IMR-90 (cell line): ENCODE data around the gene PCP4L1. TPM values are rescaled to one million over a fixed set of nuclear protein-coding genes. Genes with fewer than 3 reads are reported as not detected.
"Not testable (repeated sequence)": the region's sequence is repeated elsewhere in the genome, so short reads cannot be mapped to it uniquely, and the experiment has no call there.

Experiments
- ATAC-seq: fragments of 200-7000 bp; cut with Tn5 transposase; 2 replicates; pipeline ENCODE4 v1.9.1; 2020; ENCODE audit warnings: low read depth, mild to moderate bottlenecking, moderate library complexity
- BruUV-seq: library from RNA; stranded (reverse); fragments of 400-500 nt; replicated peaks from 2 replicates; lab custom pipeline; 2021; lab: Mats Ljungman, UMichigan
- CTCF ChIA-PET: fragments of 300-600 bp; formaldehyde crosslinking; extraction: SDS; loops from one replicate; lab custom pipeline; 2021; ENCODE audit warnings: antibody characterized with exemption; lab: Yijun Ruan, JAX
- POLR2A ChIA-PET: fragments of 300-600 bp; sonication (Branson Sonifier 250); formaldehyde crosslinking; loops from one replicate; lab custom pipeline; 2022; ENCODE audit warnings: antibody characterized with exemption; ENCODE audit not compliant: unreplicated experiment; lab: Charles Lee
- DNase-seq: peaks from one replicate; pipeline ENCODE4 v3.0.0; 2013
- H2AFZ ChIP-seq: replicated peaks from 2 replicates; pipeline ENCODE3; 2013; ENCODE audit warnings: low read length, mild to moderate bottlenecking; ENCODE audit not compliant: poor library complexity
- H2AK5ac ChIP-seq: 2 replicates; pipeline ENCODE4 v1.6.1; 2013; ENCODE audit warnings: low read depth, low read length, inconsistent platforms
- H2AK9ac ChIP-seq: replicated peaks from 2 replicates; pipeline ENCODE3; 2013; ENCODE audit warnings: mild to moderate bottlenecking, low read depth, low read length, moderate library complexity; ENCODE audit not compliant: poor library complexity
- H2BK120ac ChIP-seq: 2 replicates; pipeline ENCODE4 v1.6.1; 2013; ENCODE audit warnings: low read depth, low read length, inconsistent platforms
- H2BK15ac ChIP-seq: 3 replicates; pipeline ENCODE4 v1.6.1; 2013; ENCODE audit warnings: low read depth, low read length, inconsistent platforms
- H2BK20ac ChIP-seq: 2 replicates; pipeline ENCODE4 v1.6.1; 2013; ENCODE audit warnings: low read depth, mild to moderate bottlenecking, inconsistent platforms, low read length, moderate library complexity
- H2BK5ac ChIP-seq: 2 replicates; pipeline ENCODE4 v1.6.1; 2013; ENCODE audit warnings: mild to moderate bottlenecking, low read depth, low read length, inconsistent platforms; ENCODE audit not compliant: poor library complexity, severe bottlenecking
- H3K14ac ChIP-seq: replicated peaks from 2 replicates; pipeline ENCODE4 v1.6.1; 2013; ENCODE audit warnings: low read depth, low read length, inconsistent platforms
- H3K18ac ChIP-seq: 2 replicates; pipeline ENCODE4 v1.6.1; 2013; ENCODE audit warnings: low read depth, low read length, control low read depth
- H3K23ac ChIP-seq: 2 replicates; pipeline ENCODE4 v1.6.1; 2013; ENCODE audit warnings: low read depth, low read length, inconsistent platforms
- H3K27ac ChIP-seq: 2 replicates; pipeline ENCODE4 v1.5.1; 2013; ENCODE audit warnings: mild to moderate bottlenecking, control low read depth, low read length; ENCODE audit not compliant: insufficient read depth
- H3K27me3 ChIP-seq: 2 replicates; pipeline ENCODE4 v1.6.1; 2013; ENCODE audit warnings: low read length; ENCODE audit not compliant: control insufficient read depth, insufficient read depth
- H3K36me3 ChIP-seq: 2 replicates; pipeline ENCODE4 v1.6.1; 2013; ENCODE audit warnings: low read length, mixed read lengths; ENCODE audit not compliant: control insufficient read depth, insufficient read depth
- H3K4ac ChIP-seq: 2 replicates; pipeline ENCODE4 v1.6.1; 2013; ENCODE audit warnings: low read depth, low read length, inconsistent platforms
- H3K4me1 ChIP-seq: 2 replicates; pipeline ENCODE4 v1.6.1; 2013; ENCODE audit warnings: low read length, mixed read lengths; ENCODE audit not compliant: control insufficient read depth, insufficient read depth
- H3K4me2 ChIP-seq: 2 replicates; pipeline ENCODE4 v1.6.1; 2013; ENCODE audit warnings: low read depth, mild to moderate bottlenecking, control low read depth, low read length, moderate library complexity
- H3K4me3 ChIP-seq: 2 replicates; pipeline ENCODE4 v1.5.1; 2013; ENCODE audit warnings: low read depth, mild to moderate bottlenecking, control low read depth, low read length, moderate library complexity; ENCODE audit not compliant: insufficient read depth
- H3K56ac ChIP-seq: 2 replicates; pipeline ENCODE4 v1.6.1; 2013; ENCODE audit warnings: low read length, inconsistent platforms; ENCODE audit not compliant: insufficient read depth; ENCODE audit errors: extremely low read depth
- H3K79me1 ChIP-seq, 2 experiments: 2 replicates each; pipeline ENCODE4 v1.6.1; 2013; ENCODE audit warnings: low read length in 2 of 2, inconsistent platforms in 1 of 2, low read depth in 1 of 2
- H3K9ac ChIP-seq: 2 replicates; pipeline ENCODE4 v1.6.1; 2013; ENCODE audit warnings: low read depth, low read length, control low read depth
- H3K9me1 ChIP-seq: 2 replicates; pipeline ENCODE4 v1.6.1; 2013; ENCODE audit warnings: low read length, inconsistent platforms; ENCODE audit not compliant: insufficient read depth
- H3K9me3 ChIP-seq: 2 replicates; pipeline ENCODE4 v1.6.1; 2013; ENCODE audit warnings: low read length; ENCODE audit not compliant: control insufficient read depth, insufficient read depth
- H4K20me1 ChIP-seq: 2 replicates; pipeline ENCODE4 v1.6.1; 2013; ENCODE audit warnings: low read length, inconsistent platforms; ENCODE audit not compliant: insufficient read depth
- H4K5ac ChIP-seq: 2 replicates; pipeline ENCODE4 v1.6.1; 2013; ENCODE audit warnings: mild to moderate bottlenecking, low read depth, low read length, control low read depth
- H4K8ac ChIP-seq, 2 experiments: 2 replicates each; pipeline ENCODE4 v1.6.1; 2013; ENCODE audit warnings: low read depth in 2 of 2, low read length in 2 of 2, control low read depth in 1 of 2, inconsistent platforms in 1 of 2
- H4K91ac ChIP-seq: 2 replicates; pipeline ENCODE4 v1.6.1; 2013; ENCODE audit warnings: low read depth, low read length, inconsistent platforms; ENCODE audit not compliant: insufficient read depth
- WGBS, 2 experiments: methylation state at CpG; one replicate each; pipeline versions ENCODE4 v1.1.5 to v1.1.7; 2013; ENCODE audit warnings: missing lambda C conversion rate in 2 of 2; ENCODE audit not compliant: insufficient read length in 1 of 2; ENCODE audit errors: extremely low coverage in 2 of 2; 5-methylcytosine and 5-hydroxymethylcytosine counted together
- dilution Hi-C: fragments of 300-500 bp; cut with HindIII; formaldehyde crosslinking; loops from one replicate; pipeline ENCODE4 v1.14.3; 2018; ENCODE audit warnings: low sequenced_read_pairs; ENCODE audit not compliant: unreplicated experiment
- in situ Hi-C: fragments of 300-500 bp; cut with MboI; formaldehyde crosslinking; loops from 3 replicates; pipeline ENCODE4 v1.14.3; 2019; ENCODE audit warnings: low sequenced_read_pairs, inconsistent platforms, mixed read lengths
- intact Hi-C: fragments of 100-400 bp; cut with micrococcal nuclease; formaldehyde crosslinking; loops from 2 replicates; pipeline ENCODE4 v1.10.0; 2022
- polyA plus RNA-seq, 3 experiments: library from polyadenylated mRNA; depleted of rRNA; stranded (reverse); fragments of >200 nt; gene quantifications; 2 replicates each; pipeline ENCODE4 v1.2.3, GENCODE V29; 2012; ENCODE audit warnings: low replicate concordance in 1 of 3
- total RNA-seq: library from RNA; depleted of rRNA; stranded (reverse); fragments of >200 nt; gene quantifications from 2 replicates; pipeline ENCODE4 v1.2.3, GENCODE V29; 2012

The PCP4L1 gene
- total and polyA plus RNA-seq, 2 of the 4 experiments (the other 2 are of a cell fraction), result not detected

GRCh38 chr1:161255302-161255701, 3.2 kb upstream of the PCP4L1 start:
- dilution Hi-C loops, H2BK120ac ChIP-seq, intact Hi-C loops: not testable (repeated sequence)

GRCh38 chr1:161255955-161256520, 2.5 kb upstream of the PCP4L1 start:
- H2AFZ ChIP-seq, H4K91ac ChIP-seq, H4K20me1 ChIP-seq, H3K9ac ChIP-seq, H3K9me1 ChIP-seq, H2BK5ac ChIP-seq, H2AK5ac ChIP-seq, H3K79me1 ChIP-seq, H2BK15ac ChIP-seq, H4K5ac ChIP-seq, dilution Hi-C loops, ATAC-seq, in situ Hi-C loops, BruUV-seq, H3K23ac ChIP-seq, POLR2A ChIA-PET, H4K8ac ChIP-seq, H2AK9ac ChIP-seq, H3K4ac ChIP-seq, H3K36me3 ChIP-seq, H3K14ac ChIP-seq, DNase-seq, intact Hi-C loops, H3K4me3 ChIP-seq, H3K27ac ChIP-seq, H2BK120ac ChIP-seq, H3K4me1 ChIP-seq, H2BK20ac ChIP-seq, CTCF ChIA-PET, H3K56ac ChIP-seq, H3K18ac ChIP-seq, H3K4me2 ChIP-seq: not testable (repeated sequence)
- Histone ChIP-seq H3K9me3 (peaks cover 11% of the 10 kb centered on the region), H3K27me3 (peaks cover 33% of the 10 kb centered on the region)
- no CpG with 5 or more reads among the region's 4 CpGs for WGBS, 2 experiments

More at GRCh38 chr1:161255302-161255701, 3.2 kb upstream of the PCP4L1 start:
- H3K27ac ChIP-seq, H3K79me1 ChIP-seq, H2BK15ac ChIP-seq, H3K14ac ChIP-seq, H3K36me3 ChIP-seq, in situ Hi-C loops, H2AK5ac ChIP-seq, H4K91ac ChIP-seq, H3K56ac ChIP-seq, H3K9ac ChIP-seq, H4K8ac ChIP-seq, POLR2A ChIA-PET, H3K23ac ChIP-seq, H2AK9ac ChIP-seq, H3K4me2 ChIP-seq, H3K9me1 ChIP-seq, H3K4me3 ChIP-seq, H3K4ac ChIP-seq, BruUV-seq, H3K18ac ChIP-seq, H2BK20ac ChIP-seq, DNase-seq, H2BK5ac ChIP-seq, CTCF ChIA-PET, ATAC-seq, H4K20me1 ChIP-seq, H3K4me1 ChIP-seq, H2AFZ ChIP-seq, H4K5ac ChIP-seq: not testable (repeated sequence)
- no CpG with 5 or more reads among the region's 5 CpGs for WGBS, 2 experiments
- H3K27me3 ChIP-seq, result peaks cover 25% of the 10 kb centered on the region
- H3K9me3 ChIP-seq, result peaks cover 11% of the 10 kb centered on the region
